Neural progenitor cell (in vitro differentiated cells): ENCODE results near the gene PROSER3.

Source experiments
- EZH2 ChIP-seq: fragments of 200-600 bp; sonication (generic); IDR thresholded peaks from 2 replicates; pipeline ENCODE4 v1.6.1; 2017; ENCODE audit warnings: antibody characterized with exemption, mild to moderate bottlenecking, moderate library complexity
- TF ChIP-seq, protein P1 (sequence below): fragments of 200-600 bp; sonication (generic); IDR thresholded peaks from 2 replicates; pipeline ENCODE4 v1.5.1; 2017; ENCODE audit warnings: antibody characterized with exemption, mild to moderate bottlenecking

DNA sequence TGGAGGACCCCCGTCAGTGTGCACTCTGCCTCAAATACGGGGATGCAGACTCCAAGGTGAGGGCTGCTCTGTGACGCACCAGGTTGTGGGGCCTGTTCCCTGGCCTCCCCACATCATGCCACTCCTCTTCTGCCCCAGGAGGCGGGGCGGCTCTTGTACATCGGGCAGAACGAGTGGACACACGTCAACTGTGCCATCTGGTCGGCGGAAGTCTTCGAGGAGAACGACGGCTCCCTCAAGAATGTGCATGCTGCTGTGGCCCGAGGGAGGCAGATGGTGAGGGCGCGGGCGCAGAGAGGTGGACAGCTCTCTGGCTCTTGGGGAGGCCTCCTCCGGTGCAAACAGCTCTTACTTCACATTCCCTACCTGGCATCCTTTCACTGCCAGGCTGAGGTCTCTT lies 29.0 kb upstream of the PROSER3 start:
- TF ChIP-seq, protein P1, sequence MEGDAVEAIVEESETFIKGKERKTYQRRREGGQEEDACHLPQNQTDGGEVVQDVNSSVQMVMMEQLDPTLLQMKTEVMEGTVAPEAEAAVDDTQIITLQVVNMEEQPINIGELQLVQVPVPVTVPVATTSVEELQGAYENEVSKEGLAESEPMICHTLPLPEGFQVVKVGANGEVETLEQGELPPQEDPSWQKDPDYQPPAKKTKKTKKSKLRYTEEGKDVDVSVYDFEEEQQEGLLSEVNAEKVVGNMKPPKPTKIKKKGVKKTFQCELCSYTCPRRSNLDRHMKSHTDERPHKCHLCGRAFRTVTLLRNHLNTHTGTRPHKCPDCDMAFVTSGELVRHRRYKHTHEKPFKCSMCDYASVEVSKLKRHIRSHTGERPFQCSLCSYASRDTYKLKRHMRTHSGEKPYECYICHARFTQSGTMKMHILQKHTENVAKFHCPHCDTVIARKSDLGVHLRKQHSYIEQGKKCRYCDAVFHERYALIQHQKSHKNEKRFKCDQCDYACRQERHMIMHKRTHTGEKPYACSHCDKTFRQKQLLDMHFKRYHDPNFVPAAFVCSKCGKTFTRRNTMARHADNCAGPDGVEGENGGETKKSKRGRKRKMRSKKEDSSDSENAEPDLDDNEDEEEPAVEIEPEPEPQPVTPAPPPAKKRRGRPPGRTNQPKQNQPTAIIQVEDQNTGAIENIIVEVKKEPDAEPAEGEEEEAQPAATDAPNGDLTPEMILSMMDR = no peak
- TF ChIP-seq EZH2 = no peak
